Measurements from ENCODE around the gene COL3A1.

Gene COL3A1

DNA sequence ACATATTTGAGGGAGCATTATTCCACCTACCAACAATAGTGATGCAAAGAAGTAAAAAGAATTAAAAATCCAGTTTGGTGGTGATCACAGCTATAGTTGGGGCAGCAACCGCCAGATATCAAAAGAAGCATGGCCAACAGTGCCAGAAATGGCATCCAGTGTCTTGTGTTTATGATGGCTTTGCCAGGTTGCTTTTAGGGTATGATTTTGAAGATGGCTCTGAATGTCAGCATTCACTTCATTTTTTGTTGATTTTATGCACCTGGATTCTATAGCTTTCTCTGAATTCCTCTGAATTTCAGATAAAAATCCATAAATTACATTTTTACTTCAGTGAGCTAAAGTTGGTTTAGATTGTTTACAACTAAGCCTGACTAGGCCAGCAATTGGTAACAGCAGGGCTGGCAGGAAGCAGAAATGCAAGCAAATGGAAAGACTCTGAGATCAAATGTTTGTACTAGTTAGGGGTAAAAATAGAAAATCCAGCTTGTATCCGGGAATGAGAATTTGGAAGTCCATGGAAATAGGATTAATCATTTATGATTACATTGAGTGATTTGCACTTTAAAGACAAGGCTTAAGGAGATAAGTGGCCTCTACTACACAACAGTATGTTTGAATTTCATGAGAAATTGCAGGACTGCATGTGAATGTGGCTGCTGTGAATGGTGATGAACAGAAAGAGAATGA, 40.4 kb downstream of the COL3A1 start:
- no peak overlapping the region for H3K4me3 ChIP-seq (ENCODE audit: low read depth, low read length)
- TF ChIP-seq, protein P1, sequence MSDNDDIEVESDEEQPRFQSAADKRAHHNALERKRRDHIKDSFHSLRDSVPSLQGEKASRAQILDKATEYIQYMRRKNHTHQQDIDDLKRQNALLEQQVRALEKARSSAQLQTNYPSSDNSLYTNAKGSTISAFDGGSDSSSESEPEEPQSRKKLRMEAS (IDR thresholded peaks at IDR 0.05; ENCODE audit: low read depth, low read length), result no peak
- TF ChIP-seq, protein P2, sequence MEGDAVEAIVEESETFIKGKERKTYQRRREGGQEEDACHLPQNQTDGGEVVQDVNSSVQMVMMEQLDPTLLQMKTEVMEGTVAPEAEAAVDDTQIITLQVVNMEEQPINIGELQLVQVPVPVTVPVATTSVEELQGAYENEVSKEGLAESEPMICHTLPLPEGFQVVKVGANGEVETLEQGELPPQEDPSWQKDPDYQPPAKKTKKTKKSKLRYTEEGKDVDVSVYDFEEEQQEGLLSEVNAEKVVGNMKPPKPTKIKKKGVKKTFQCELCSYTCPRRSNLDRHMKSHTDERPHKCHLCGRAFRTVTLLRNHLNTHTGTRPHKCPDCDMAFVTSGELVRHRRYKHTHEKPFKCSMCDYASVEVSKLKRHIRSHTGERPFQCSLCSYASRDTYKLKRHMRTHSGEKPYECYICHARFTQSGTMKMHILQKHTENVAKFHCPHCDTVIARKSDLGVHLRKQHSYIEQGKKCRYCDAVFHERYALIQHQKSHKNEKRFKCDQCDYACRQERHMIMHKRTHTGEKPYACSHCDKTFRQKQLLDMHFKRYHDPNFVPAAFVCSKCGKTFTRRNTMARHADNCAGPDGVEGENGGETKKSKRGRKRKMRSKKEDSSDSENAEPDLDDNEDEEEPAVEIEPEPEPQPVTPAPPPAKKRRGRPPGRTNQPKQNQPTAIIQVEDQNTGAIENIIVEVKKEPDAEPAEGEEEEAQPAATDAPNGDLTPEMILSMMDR (IDR thresholded peaks at IDR 0.05; ENCODE audit: low read depth, low read length), result no peak
- TF ChIP-seq MYC (IDR thresholded peaks at IDR 0.05; ENCODE audit: low read depth, low read length), result no peak
- no peak for TF ChIP-seq POLR2A (IDR thresholded peaks at IDR 0.05; ENCODE audit: extremely low read depth, insufficient read length)
- DNase-seq (ENCODE audit: low read depth), result no peak

DNA sequence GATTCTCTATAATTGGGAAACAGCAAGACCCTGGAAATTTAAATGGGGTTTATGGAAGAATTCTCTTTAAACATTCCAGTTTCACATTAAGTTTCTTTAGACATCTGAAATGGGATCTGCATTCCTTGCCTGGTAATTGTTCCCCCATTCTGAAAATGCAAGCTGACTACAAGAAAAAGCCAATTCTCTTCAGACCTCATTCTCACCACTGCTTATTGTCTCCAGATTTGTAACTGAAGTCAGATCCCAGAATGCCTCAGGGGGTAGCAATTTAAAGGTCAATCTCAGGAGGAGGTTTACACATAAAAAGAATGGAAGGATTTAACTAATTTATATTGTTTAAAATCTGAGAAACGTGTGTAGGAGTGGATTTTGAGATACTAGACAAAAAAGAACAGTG, 41.2 kb downstream of the COL3A1 start:
- H3K4me3 ChIP-seq (ENCODE audit: low read depth, low read length), result no peak overlapping the region
- no peak for DNase-seq (ENCODE audit: low read depth)
- TF ChIP-seq, protein P1 (IDR thresholded peaks at IDR 0.05; ENCODE audit: low read depth, low read length), result no peak
- TF ChIP-seq MYC (IDR thresholded peaks at IDR 0.05; ENCODE audit: low read depth, low read length) (no peak), POLR2A (IDR thresholded peaks at IDR 0.05; ENCODE audit: extremely low read depth, insufficient read length) (no peak)
- TF ChIP-seq, protein P2 (IDR thresholded peaks at IDR 0.05; ENCODE audit: low read depth, low read length), result no peak

DNA sequence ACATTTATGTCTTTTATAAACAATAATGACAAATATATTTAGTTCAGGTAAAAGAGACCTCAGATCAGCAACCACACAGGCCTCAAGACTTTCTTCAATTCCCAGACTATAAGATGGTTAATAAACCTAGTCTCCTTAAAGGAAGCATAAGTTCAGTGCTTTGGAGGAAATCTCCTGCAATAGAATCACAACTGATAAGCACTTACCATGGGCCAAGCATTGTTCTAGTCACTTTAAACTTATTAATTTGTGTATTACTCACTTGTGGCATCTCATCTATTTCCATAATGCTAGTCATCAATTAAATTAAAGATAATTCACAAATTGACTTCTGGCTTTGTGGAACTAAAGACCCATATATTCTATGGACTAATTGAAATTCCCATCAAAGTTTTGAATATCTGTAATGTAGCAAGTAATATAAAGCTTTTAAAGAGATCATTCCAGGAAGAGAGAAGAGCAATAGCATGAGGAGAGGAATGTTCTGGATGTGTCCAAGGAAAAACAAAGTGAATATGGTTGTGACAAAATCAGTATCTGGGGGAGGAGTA, 42.2 kb downstream of the COL3A1 start:
- no peak overlapping the region for H3K4me3 ChIP-seq (ENCODE audit: low read depth, low read length)
- no peak for DNase-seq (ENCODE audit: low read depth)
- TF ChIP-seq POLR2A (IDR thresholded peaks at IDR 0.05; ENCODE audit: extremely low read depth, insufficient read length) (no peak), MYC (IDR thresholded peaks at IDR 0.05; ENCODE audit: low read depth, low read length) (no peak)
- TF ChIP-seq, protein P1 (IDR thresholded peaks at IDR 0.05; ENCODE audit: low read depth, low read length), result no peak

DNA sequence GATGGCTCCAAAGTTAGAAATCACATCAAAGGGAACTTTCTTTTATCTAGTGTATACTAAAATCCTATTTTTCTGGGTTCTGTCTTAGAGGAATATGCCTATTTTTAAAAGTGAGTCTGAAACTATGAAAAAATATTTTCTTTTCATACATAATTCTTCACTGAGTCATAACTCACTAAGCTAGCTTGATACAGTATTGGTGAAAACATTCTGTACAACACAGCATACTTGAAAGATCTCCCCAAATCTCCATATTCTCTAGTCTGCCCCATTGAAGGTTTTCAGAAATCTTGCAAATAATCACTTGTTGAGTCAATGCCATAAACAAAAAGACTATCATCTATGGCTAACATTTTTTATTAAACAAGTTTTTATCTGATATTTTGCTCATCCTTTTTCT, 44.5 kb downstream of the COL3A1 start:
- TF ChIP-seq POLR2A (IDR thresholded peaks at IDR 0.05; ENCODE audit: extremely low read depth, insufficient read length), result no peak
- no peak overlapping the region for H3K4me3 ChIP-seq (ENCODE audit: low read depth, low read length)
- no peak for DNase-seq (ENCODE audit: low read depth)

DNA sequence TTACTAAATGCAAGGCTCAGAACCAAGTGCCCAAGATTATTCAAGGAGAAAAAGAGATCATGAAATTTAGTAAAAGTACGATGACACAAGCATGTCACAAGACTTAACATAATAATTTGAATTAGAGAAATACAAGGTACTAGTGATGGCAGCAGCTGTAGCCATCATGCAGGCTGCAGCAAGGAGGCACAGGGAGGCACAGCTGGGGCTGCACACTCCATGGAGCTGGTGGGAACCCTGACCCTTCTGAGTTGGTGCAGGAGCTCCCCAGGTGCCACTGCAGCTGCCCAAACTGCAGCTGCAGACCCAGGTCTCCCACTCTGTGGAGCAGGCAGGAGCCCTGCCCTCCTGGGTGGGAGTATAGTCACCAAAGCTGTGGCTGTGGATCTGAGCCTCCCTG, 46.0 kb downstream of the COL3A1 start:
- no peak for DNase-seq (ENCODE audit: low read depth)
- no peak overlapping the region for H3K4me3 ChIP-seq (ENCODE audit: low read depth, low read length)
- TF ChIP-seq, protein P1 (IDR thresholded peaks at IDR 0.05; ENCODE audit: low read depth, low read length), result no peak
- TF ChIP-seq, protein P2 (IDR thresholded peaks at IDR 0.05; ENCODE audit: low read depth, low read length), result no peak
- no peak for TF ChIP-seq MYC (IDR thresholded peaks at IDR 0.05; ENCODE audit: low read depth, low read length)
- TF ChIP-seq POLR2A (IDR thresholded peaks at IDR 0.05; ENCODE audit: extremely low read depth, insufficient read length), result no peak

DNA sequence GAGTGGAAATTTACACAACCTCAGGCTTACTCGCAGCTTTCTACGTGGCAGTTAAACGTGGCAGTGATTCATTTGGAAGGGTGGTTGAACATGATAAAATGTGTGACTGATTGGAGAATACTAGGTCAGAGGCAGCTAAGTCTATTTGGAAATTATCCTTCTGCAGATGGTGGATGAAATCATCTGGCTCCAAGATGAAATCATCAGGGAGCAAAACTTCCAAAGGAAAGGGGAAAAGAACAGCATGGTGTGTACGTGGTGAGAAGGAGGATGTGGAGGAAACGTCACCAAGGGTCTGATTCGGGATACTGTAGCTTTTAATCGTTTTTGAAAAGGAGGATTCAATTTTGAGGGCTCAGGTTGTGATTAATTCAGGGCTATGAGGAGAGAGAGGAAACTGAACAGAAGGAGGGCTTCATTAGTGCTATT, 47.9 kb downstream of the COL3A1 start:
- no peak for DNase-seq (ENCODE audit: low read depth)
- TF ChIP-seq, protein P2 (IDR thresholded peaks at IDR 0.05; ENCODE audit: low read depth, low read length), result no peak
- TF ChIP-seq POLR2A (IDR thresholded peaks at IDR 0.05; ENCODE audit: extremely low read depth, insufficient read length) (no peak), MYC (IDR thresholded peaks at IDR 0.05; ENCODE audit: low read depth, low read length) (no peak)
- TF ChIP-seq, protein P1 (IDR thresholded peaks at IDR 0.05; ENCODE audit: low read depth, low read length), result no peak
- no peak overlapping the region for H3K4me3 ChIP-seq (ENCODE audit: low read depth, low read length)

Measured in NB4 (cell line).